Activated CD8-positive, alpha-beta memory T cell treated with anti-CD3 and anti-CD28 coated beads, Interleukin-2, amount 10 ng/mL, durations not matched to agents 7 days and 5 days (primary cell): ENCODE data around the gene ITGA1. TPM values are rescaled to one million over a fixed set of nuclear protein-coding genes. Genes with fewer than 3 reads are reported as not detected.

Experiments
- ATAC-seq: fragments of 150-1000 bp; cut with Tn5 transposase; one replicate; pipeline ENCODE4 v1.10.0; 2021; ENCODE audit warnings: moderate library complexity
- CTCF ChIA-PET: fragments of 350-600 bp; sonication (Branson Sonifier 250); formaldehyde crosslinking; loops from one replicate; lab custom pipeline; 2021; ENCODE audit warnings: antibody characterized with exemption; lab: Charles Lee
- DNase-seq: peaks from one replicate; pipeline ENCODE4 v3.0.0-alpha.2; 2020
- H3K27ac Mint-ChIP-seq: one replicate; pipeline ENCODE4 v1.8.0; 2021; ENCODE audit warnings: mild to moderate bottlenecking, mixed read lengths
- H3K27me3 Mint-ChIP-seq: one replicate; pipeline ENCODE4 v1.8.0; 2021; ENCODE audit warnings: mixed read lengths
- H3K36me3 Mint-ChIP-seq: one replicate; pipeline ENCODE4 v1.8.0; 2021; ENCODE audit warnings: mild to moderate bottlenecking, mixed read lengths
- H3K4me1 Mint-ChIP-seq: one replicate; pipeline ENCODE4 v1.8.0; 2021; ENCODE audit warnings: mixed read lengths
- H3K4me3 Mint-ChIP-seq: one replicate; pipeline ENCODE4 v1.8.0; 2021; ENCODE audit warnings: mild to moderate bottlenecking, moderate library complexity, mixed read lengths
- H3K9me3 Mint-ChIP-seq: one replicate; pipeline ENCODE4 v1.8.0; 2022; ENCODE audit warnings: low read depth, mixed read lengths
- total RNA-seq, 2 experiments: library from RNA; stranded (reverse); gene quantifications; one replicate each; pipeline ENCODE4 v1.2.3, GENCODE V29; 2021

The ITGA1 gene
- total RNA-seq, 2 experiments from 2014 or later = 37.0 to 66.8 TPM

- CTCF ChIA-PET = interaction anchor here (1.4 kb wide), 1 partner anchor 9 kb away, joined by 3 read pairs; no protein-coding TSS in a partner anchor
- H3K9me3 Mint-ChIP-seq = no peaks in the 10 kb centered on the region
- ATAC-seq = no peak
Observed at GRCh38 chr5:52868417-52868816, 80.7 kb downstream of the ITGA1 start.

GRCh38 chr5:52869391-52869790 is 81.7 kb downstream of the ITGA1 start:
- DNase-seq (no peak), ATAC-seq (no peak)
- no peak overlapping the region for H3K4me3 Mint-ChIP-seq
- peaks cover 13% of the 10 kb centered on the region for H3K36me3 Mint-ChIP-seq
- H3K4me1 Mint-ChIP-seq = no peaks in the 10 kb centered on the region
- CTCF ChIA-PET = interaction anchor here (1.4 kb wide), 1 partner anchor 8 kb away, joined by 3 read pairs; no protein-coding TSS in a partner anchor
- H3K27me3 Mint-ChIP-seq = no peaks in the 10 kb centered on the region
- H3K27ac Mint-ChIP-seq = no peak overlapping the region
- H3K9me3 Mint-ChIP-seq = no peaks in the 10 kb centered on the region

More at GRCh38 chr5:52868417-52868816, 80.7 kb downstream of the ITGA1 start:
- Mint-ChIP-seq H3K27ac (no peak overlapping the region), H3K36me3 (peaks cover 11% of the 10 kb centered on the region), H3K4me3 (no peak overlapping the region), H3K4me1 (no peaks in the 10 kb centered on the region), H3K27me3 (no peaks in the 10 kb centered on the region)
- no peak for DNase-seq

- Mint-ChIP-seq H3K9me3 (no peaks in the 10 kb centered on the region), H3K4me1 (no peaks in the 10 kb centered on the region), H3K27me3 (no peaks in the 10 kb centered on the region), H3K4me3 (no peak overlapping the region), H3K27ac (no peak overlapping the region), H3K36me3 (peaks cover 15% of the 10 kb centered on the region)
- no peak for ATAC-seq
- DNase-seq = no peak
- CTCF ChIA-PET = no interaction called here
Observed at GRCh38 chr5:52870448-52870847, 82.7 kb downstream of the ITGA1 start.

GRCh38 chr5:52875827-52876226 is 88.1 kb downstream of the ITGA1 start:
- H3K27ac Mint-ChIP-seq = no peak overlapping the region
- H3K4me1 Mint-ChIP-seq = no peaks in the 10 kb centered on the region
- peaks cover 28% of the 10 kb centered on the region for H3K36me3 Mint-ChIP-seq
- H3K27me3 Mint-ChIP-seq = no peaks in the 10 kb centered on the region
- no peak overlapping the region for H3K4me3 Mint-ChIP-seq
- ATAC-seq (no peak), DNase-seq (no peak)
- peaks cover 2% of the 10 kb centered on the region for H3K9me3 Mint-ChIP-seq
- CTCF ChIA-PET = no interaction called here

- CTCF ChIA-PET = interaction anchor here (1.3 kb wide), 1 partner anchor 8 kb away, joined by 3 read pairs; no protein-coding TSS in a partner anchor
- H3K4me3 Mint-ChIP-seq = no peak overlapping the region
- H3K4me1 Mint-ChIP-seq = no peaks in the 10 kb centered on the region
- H3K36me3 Mint-ChIP-seq = peaks cover 29% of the 10 kb centered on the region
- DNase-seq = no peak
- H3K27ac Mint-ChIP-seq = no peak overlapping the region
- H3K9me3 Mint-ChIP-seq = peaks cover 2% of the 10 kb centered on the region
- no peaks in the 10 kb centered on the region for H3K27me3 Mint-ChIP-seq
- no peak for ATAC-seq
Observed at GRCh38 chr5:52876456-52876855, 88.7 kb downstream of the ITGA1 start.

- CTCF ChIA-PET = no interaction called here
- Mint-ChIP-seq H3K27ac (no peak overlapping the region), H3K4me1 (no peaks in the 10 kb centered on the region), H3K9me3 (peaks cover 4% of the 10 kb centered on the region), H3K4me3 (no peak overlapping the region), H3K27me3 (no peaks in the 10 kb centered on the region), H3K36me3 (peaks cover 29% of the 10 kb centered on the region)
- no peak for DNase-seq
- ATAC-seq = no peak
Observed at GRCh38 chr5:52878656-52879055, 90.9 kb downstream of the ITGA1 start.

GRCh38 chr5:52880541-52880940 is 92.8 kb downstream of the ITGA1 start:
- DNase-seq (no peak), ATAC-seq (no peak)
- no peaks in the 10 kb centered on the region for H3K4me1 Mint-ChIP-seq
- H3K27me3 Mint-ChIP-seq = no peaks in the 10 kb centered on the region
- CTCF ChIA-PET = no interaction called here
- peaks cover 25% of the 10 kb centered on the region for H3K36me3 Mint-ChIP-seq
- peaks cover 3% of the 10 kb centered on the region for H3K9me3 Mint-ChIP-seq
- H3K4me3 Mint-ChIP-seq = no peak overlapping the region
- H3K27ac Mint-ChIP-seq = no peak overlapping the region

GRCh38 chr5:52881468-52881867 is 93.8 kb downstream of the ITGA1 start:
- no peak overlapping the region for H3K27ac Mint-ChIP-seq
- peaks cover 19% of the 10 kb centered on the region for H3K36me3 Mint-ChIP-seq
- DNase-seq (no peak), ATAC-seq (no peak)
- CTCF ChIA-PET = no interaction called here
- H3K4me1 Mint-ChIP-seq = no peaks in the 10 kb centered on the region
- H3K4me3 Mint-ChIP-seq = no peak overlapping the region
- H3K27me3 Mint-ChIP-seq = no peaks in the 10 kb centered on the region
- peaks cover 2% of the 10 kb centered on the region for H3K9me3 Mint-ChIP-seq

- ATAC-seq = no peak
- H3K27ac Mint-ChIP-seq = no peak overlapping the region
Observed at GRCh38 chr5:52883110-52883509, 95.4 kb downstream of the ITGA1 start.

GRCh38 chr5:52884453-52884852 is 96.7 kb downstream of the ITGA1 start:
- CTCF ChIA-PET = interaction anchor here (0.7 kb wide), 1 partner anchor 21 kb away, joined by 3 read pairs; no protein-coding TSS in a partner anchor
- Mint-ChIP-seq H3K4me3 (no peak overlapping the region), H3K9me3 (peaks cover 2% of the 10 kb centered on the region), H3K4me1 (no peaks in the 10 kb centered on the region), H3K27me3 (no peaks in the 10 kb centered on the region), H3K27ac (no peak overlapping the region), H3K36me3 (peaks cover 20% of the 10 kb centered on the region)
- no peak for ATAC-seq
- no peak for DNase-seq

More at GRCh38 chr5:52883110-52883509, 95.4 kb downstream of the ITGA1 start:
- no peaks in the 10 kb centered on the region for H3K4me1 Mint-ChIP-seq
- CTCF ChIA-PET = interaction anchor here (0.6 kb wide), 1 partner anchor 33 kb away, joined by 3 read pairs; no protein-coding TSS in a partner anchor
- DNase-seq = no peak
- peaks cover 16% of the 10 kb centered on the region for H3K36me3 Mint-ChIP-seq
- H3K4me3 Mint-ChIP-seq = no peak overlapping the region
- H3K9me3 Mint-ChIP-seq = peaks cover 2% of the 10 kb centered on the region
- no peaks in the 10 kb centered on the region for H3K27me3 Mint-ChIP-seq

- Mint-ChIP-seq H3K27me3 (no peaks in the 10 kb centered on the region), H3K4me3 (no peak overlapping the region), H3K9me3 (peaks cover 2% of the 10 kb centered on the region), H3K27ac (no peak overlapping the region), H3K36me3 (peaks cover 20% of the 10 kb centered on the region), H3K4me1 (no peaks in the 10 kb centered on the region)
- CTCF ChIA-PET = no interaction called here
- ATAC-seq (no peak), DNase-seq (no peak)
Observed at GRCh38 chr5:52885614-52886013, 97.9 kb downstream of the ITGA1 start.

- no peaks in the 10 kb centered on the region for H3K27me3 Mint-ChIP-seq
- H3K4me1 Mint-ChIP-seq = no peaks in the 10 kb centered on the region
- DNase-seq (no peak), ATAC-seq (no peak)
- peaks cover 18% of the 10 kb centered on the region for H3K36me3 Mint-ChIP-seq
- no peak overlapping the region for H3K4me3 Mint-ChIP-seq
- H3K9me3 Mint-ChIP-seq = peaks cover 2% of the 10 kb centered on the region
- H3K27ac Mint-ChIP-seq = no peak overlapping the region
- CTCF ChIA-PET = no interaction called here
Observed at GRCh38 chr5:52886206-52886605, 98.5 kb downstream of the ITGA1 start.

- H3K4me3 Mint-ChIP-seq = no peak overlapping the region
- no peak overlapping the region for H3K27ac Mint-ChIP-seq
- no peak for ATAC-seq
- peaks cover 2% of the 10 kb centered on the region for H3K9me3 Mint-ChIP-seq
- CTCF ChIA-PET = no interaction called here
- DNase-seq = no peak
- H3K4me1 Mint-ChIP-seq = no peaks in the 10 kb centered on the region
- H3K27me3 Mint-ChIP-seq = no peaks in the 10 kb centered on the region
- peaks cover 18% of the 10 kb centered on the region for H3K36me3 Mint-ChIP-seq
Observed at GRCh38 chr5:52887066-52887465, 99.3 kb downstream of the ITGA1 start.

GRCh38 chr5:52888363-52888762 is 100.6 kb downstream of the ITGA1 start:
- H3K9me3 Mint-ChIP-seq = no peaks in the 10 kb centered on the region
- H3K27ac Mint-ChIP-seq = no peak overlapping the region
- H3K4me3 Mint-ChIP-seq = no peak overlapping the region
- CTCF ChIA-PET = no interaction called here
- ATAC-seq = no peak
- H3K4me1 Mint-ChIP-seq = no peaks in the 10 kb centered on the region
- no peaks in the 10 kb centered on the region for H3K27me3 Mint-ChIP-seq
- peaks cover 15% of the 10 kb centered on the region for H3K36me3 Mint-ChIP-seq
- DNase-seq = no peak
